Measurements from ENCODE around the gene FEM1B. TPM values are rescaled to one million over a fixed set of nuclear protein-coding genes. Genes with fewer than 3 reads are reported as not detected.
A peak's percentile ranks its signal among the peaks of the same experiment; 100 is the strongest.

Gene FEM1B
- total and polyA plus RNA-seq, 2 of the 8 experiments (the other 6 are each of a cell fraction or from before 2014, with no cell fraction given) = 36.1 to 83.8 TPM

DNA sequence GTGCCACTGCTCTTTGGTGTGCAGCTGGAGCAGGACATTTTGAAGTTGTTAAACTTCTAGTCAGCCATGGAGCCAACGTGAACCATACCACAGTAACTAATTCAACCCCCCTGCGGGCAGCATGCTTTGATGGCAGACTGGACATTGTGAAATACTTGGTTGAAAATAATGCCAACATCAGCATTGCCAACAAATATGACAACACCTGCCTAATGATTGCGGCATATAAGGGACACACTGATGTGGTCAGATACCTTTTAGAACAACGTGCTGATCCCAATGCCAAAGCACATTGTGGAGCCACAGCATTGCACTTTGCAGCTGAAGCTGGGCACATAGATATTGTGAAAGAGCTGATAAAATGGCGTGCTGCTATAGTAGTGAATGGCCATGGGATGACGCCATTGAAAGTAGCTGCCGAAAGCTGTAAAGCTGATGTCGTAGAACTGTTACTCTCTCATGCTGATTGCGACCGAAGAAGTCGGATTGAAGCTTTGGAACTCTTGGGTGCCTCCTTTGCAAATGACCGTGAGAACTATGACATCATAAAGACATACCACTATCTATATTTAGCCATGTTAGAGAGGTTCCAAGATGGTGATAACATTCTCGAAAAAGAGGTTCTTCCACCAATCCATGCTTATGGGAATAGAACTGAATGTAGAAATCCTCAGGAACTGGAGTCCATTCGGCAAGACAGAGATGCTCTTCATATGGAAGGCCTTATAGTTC is 12.2 kb downstream of the FEM1B start:
- H4K20me1 ChIP-seq (replicated peaks in 1 of 2; ENCODE audit: control insufficient read depth in 1 of 2, insufficient read depth in 2 of 2, low read length in 2 of 2) = peaks cover 8 to 11% of the 10 kb centered on the region in 2 experiments
- no peaks in the 10 kb centered on the region for H3K23me2 ChIP-seq (ENCODE audit: low read depth, low read length)
- WGBS, 2 experiments (ENCODE audit: extremely low coverage in 1 of 2, insufficient coverage in 1 of 2, insufficient read length in 1 of 2, insufficient replicate concordance in 2 of 2, low coverage in 1 of 2, low lambda C conversion rate in 2 of 2, missing lambda C conversion rate in 1 of 2) = 94% methylated on average over 14 of the region's 14 CpGs; no CpG with 5 or more reads in 1 of the 2 experiments
- TF ChIP-seq PHF8 (conservative IDR thresholded peaks at IDR 0.05; ENCODE audit: low read depth, low read length) (no peak), JUND (IDR thresholded peaks at IDR 0.05; ENCODE audit: low read length) (no peak), CHD1 (IDR thresholded peaks at IDR 0.05; ENCODE audit: low read depth, low read length) (no peak), POLR2AphosphoS5 (IDR thresholded peaks at IDR 0.05; ENCODE audit: low read depth, low read length) (no peak), CTBP2 (IDR thresholded peaks at IDR 0.05; ENCODE audit: borderline replicate concordance, insufficient read depth, insufficient read length, low read length) (no peak), RXRA (IDR thresholded peaks at IDR 0.05; ENCODE audit: insufficient read depth, low read depth, low read length) (no peak), CREB1 (IDR thresholded peaks at IDR 0.05) (no peak), CBX5 (IDR thresholded peaks at IDR 0.05; ENCODE audit: low read depth, low read length) (no peak), YY1 (IDR thresholded peaks at IDR 0.05; ENCODE audit: low read depth, low read length) (no peak), SP1 (IDR thresholded peaks at IDR 0.05; ENCODE audit: low read depth, low read length) (no peak), JUN (IDR thresholded peaks at IDR 0.05; ENCODE audit: low read depth, low read length) (no peak), RNF2 (IDR thresholded peaks at IDR 0.05; ENCODE audit: borderline replicate concordance, low read depth, low read length, missing control alignments, poor library complexity, severe bottlenecking) (no peak), MAFK (IDR thresholded peaks at IDR 0.05; ENCODE audit: low read depth, low read length) (no peak)

More for the DNA sequence above, 12.2 kb downstream of the FEM1B start:
- Histone ChIP-seq H2BK5ac (ENCODE audit: low read depth, low read length) (no peak overlapping the region), H3K9me3 (ENCODE audit: insufficient read depth in 2 of 2, low read depth in 1 of 2, low read length in 1 of 2) (peaks cover 0 to under 1% of the 10 kb centered on the region in 2 experiments; a peak in 1 of 4 replicates), H4K91ac (replicated peaks; ENCODE audit: insufficient read length, low read length) (no peak overlapping the region), H3K23ac (ENCODE audit: insufficient read length) (no peak overlapping the region), H3K27me3 (replicated peaks in 1 of 4; ENCODE audit: control insufficient read depth in 3 of 4, extremely low read depth in 1 of 4, insufficient read depth in 3 of 4, low read length in 3 of 4) (no peaks in the 10 kb centered on the region), H3K18ac (ENCODE audit: extremely low read depth, low read length) (no peak overlapping the region), H4K8ac (ENCODE audit: extremely low read depth, insufficient read depth, low read length) (no peak overlapping the region), H3K4ac (replicated peaks; ENCODE audit: insufficient read length, low read depth, low read length) (no peak overlapping the region), H2AFZ (ENCODE audit: low read length) (no peak overlapping the region), H3K27ac (ENCODE audit: low read depth, low read length) (no peak overlapping the region), H2BK12ac (ENCODE audit: low read depth, low read length) (no peak overlapping the region), H3K79me1 (ENCODE audit: low read depth, low read length) (peaks cover 3% of the 10 kb centered on the region; the same call in 1 of the 2 replicates), H3K14ac (ENCODE audit: insufficient read length) (no peak overlapping the region), H3K79me2 (ENCODE audit: control insufficient read depth in 1 of 2, insufficient read depth in 2 of 2, low read length in 2 of 2) (peaks cover 16 to 91% of the 10 kb centered on the region in 2 experiments), H3K56ac (replicated peaks; ENCODE audit: insufficient read length, low read depth, low read length) (no peak overlapping the region), H3K4me2 (ENCODE audit: insufficient read depth in 1 of 2, low read depth in 2 of 2, low read length in 2 of 2) (no peak overlapping the region), H3K4me3 (ENCODE audit: extremely low read depth in 1 of 4, insufficient read depth in 2 of 4, low read depth in 3 of 4, low read length in 4 of 4) (no peak overlapping the region), H2BK15ac (ENCODE audit: low read length) (no peak overlapping the region), H2BK20ac (ENCODE audit: low read length) (no peak overlapping the region), H2AK5ac (ENCODE audit: low read depth, low read length) (no peak overlapping the region), H4K5ac (ENCODE audit: insufficient read length, low read depth, low read length) (no peak overlapping the region), H3K36me3 (ENCODE audit: control insufficient read depth in 2 of 4, insufficient read depth in 4 of 4, low read length in 3 of 4) (peaks cover 3 to 43% (median 22%) of the 10 kb centered on the region in 4 experiments; a peak in 7 of 8 replicates), H3K4me1 (replicated peaks in 1 of 4; ENCODE audit: control insufficient read depth in 3 of 4, insufficient read depth in 4 of 4, low read length in 3 of 4) (peaks cover 0 to 16% (median 5%) of the 10 kb centered on the region in 4 experiments; a peak in 3 of 7 replicates), H3K9ac (replicated peaks in 1 of 4; ENCODE audit: extremely low read depth in 1 of 4, low read depth in 3 of 4, low read length in 3 of 4) (no peak overlapping the region), H2BK120ac (replicated peaks; ENCODE audit: low read depth, low read length) (no peak overlapping the region)
- POLR2A ChIA-PET (ENCODE audit: partially characterized antibody) = interaction anchor here (0.7 to 5.7 kb wide), 7 partner anchors 9 to 37 kb away, joined by 3 to 28 read pairs (median 3); partner anchors contain the start of gene FEM1B
- DNase-seq (ENCODE audit: low read depth in 1 of 2, low spot score in 2 of 2) = peak in 1 of 2 experiments; percentile 33
- no peak for FAIRE-seq
- CTCF ChIA-PET (ENCODE audit: partially characterized antibody) = interaction anchor here (0.5 to 11.3 kb wide), 8 partner anchors 9 to 94 kb away, joined by 3 to 85 read pairs (median 4); no protein-coding TSS in a partner anchor

Data from H1 (cell line).